DND-41 (cell line): ENCODE data around the gene COMP.

ENCODE experiments used
- ATAC-seq: fragments of 200-7000 bp; cut with Tn5 transposase; 3 replicates; pipeline ENCODE4 v1.9.1; 2021; ENCODE audit warnings: low read depth; ENCODE audit not compliant: insufficient read depth
- DNase-seq: peaks from one replicate; pipeline ENCODE4 v3.0.0-alpha.2; 2020
- H2AFZ ChIP-seq: 2 replicates; pipeline ENCODE4 v1.6.0; 2012; ENCODE audit warnings: low read depth, low read length
- H3K27ac ChIP-seq: 2 replicates; pipeline ENCODE4 v1.5.1; 2012; ENCODE audit warnings: low read length, inconsistent platforms
- H3K27me3 ChIP-seq: fragments of 200-600 bp; sonication (generic); 2 replicates; pipeline ENCODE4 v1.6.0; 2012; ENCODE audit warnings: low read length, mild to moderate bottlenecking, inconsistent platforms; ENCODE audit not compliant: insufficient read depth, poor library complexity
- H3K36me3 ChIP-seq: 2 replicates; pipeline ENCODE4 v1.5.1; 2012; ENCODE audit warnings: low read length, inconsistent platforms; ENCODE audit not compliant: insufficient read depth
- H3K4me1 ChIP-seq: 2 replicates; pipeline ENCODE4 v1.5.1; 2012; ENCODE audit warnings: mild to moderate bottlenecking, low read length; ENCODE audit not compliant: insufficient read depth
- H3K4me2 ChIP-seq: 2 replicates; pipeline ENCODE4 v1.6.0; 2012; ENCODE audit warnings: mild to moderate bottlenecking, moderate library complexity, low read length, inconsistent platforms; ENCODE audit not compliant: insufficient read depth
- H3K4me3 ChIP-seq, 2 experiments: fragments of 200-600 bp in 1 of 2; shearing (Covaris generic) in 1 of 2; 2 replicates each; pipeline ENCODE4 v1.5.1; 2012 to 2016; ENCODE audit warnings: inconsistent platforms in 2 of 2, low read length in 2 of 2, mild to moderate bottlenecking in 2 of 2, low read depth in 1 of 2, moderate library complexity in 1 of 2
- H3K79me2 ChIP-seq: 2 replicates; pipeline ENCODE4 v1.6.0; 2012; ENCODE audit warnings: low read length, inconsistent platforms; ENCODE audit not compliant: insufficient read depth
- H3K9ac ChIP-seq: 2 replicates; pipeline ENCODE4 v1.6.0; 2012; ENCODE audit warnings: low read depth, mild to moderate bottlenecking, inconsistent platforms, low read length, moderate library complexity
- H3K9me3 ChIP-seq: 2 replicates; pipeline ENCODE4 v1.5.1; 2012; ENCODE audit warnings: low read length, moderate library complexity, mild to moderate bottlenecking, inconsistent platforms; ENCODE audit not compliant: insufficient read depth, severe bottlenecking
- H4K20me1 ChIP-seq: 2 replicates; pipeline ENCODE4 v1.6.0; 2012; ENCODE audit warnings: low read length; ENCODE audit not compliant: insufficient read depth
- EZH2 ChIP-seq: IDR thresholded peaks from 3 replicates; pipeline ENCODE4 v1.6.1; 2012; ENCODE audit warnings: borderline replicate concordance, low read depth, mild to moderate bottlenecking, moderate library complexity, low read length, inconsistent platforms; ENCODE audit not compliant: severe bottlenecking
- TF ChIP-seq, protein P1 (sequence below): IDR thresholded peaks from 2 replicates; pipeline ENCODE4 v1.5.1; 2012; ENCODE audit warnings: borderline replicate concordance, low read length, moderate library complexity, mild to moderate bottlenecking; ENCODE audit not compliant: poor library complexity, severe bottlenecking; ENCODE audit errors: extremely low read depth

Gene COMP

DNA sequence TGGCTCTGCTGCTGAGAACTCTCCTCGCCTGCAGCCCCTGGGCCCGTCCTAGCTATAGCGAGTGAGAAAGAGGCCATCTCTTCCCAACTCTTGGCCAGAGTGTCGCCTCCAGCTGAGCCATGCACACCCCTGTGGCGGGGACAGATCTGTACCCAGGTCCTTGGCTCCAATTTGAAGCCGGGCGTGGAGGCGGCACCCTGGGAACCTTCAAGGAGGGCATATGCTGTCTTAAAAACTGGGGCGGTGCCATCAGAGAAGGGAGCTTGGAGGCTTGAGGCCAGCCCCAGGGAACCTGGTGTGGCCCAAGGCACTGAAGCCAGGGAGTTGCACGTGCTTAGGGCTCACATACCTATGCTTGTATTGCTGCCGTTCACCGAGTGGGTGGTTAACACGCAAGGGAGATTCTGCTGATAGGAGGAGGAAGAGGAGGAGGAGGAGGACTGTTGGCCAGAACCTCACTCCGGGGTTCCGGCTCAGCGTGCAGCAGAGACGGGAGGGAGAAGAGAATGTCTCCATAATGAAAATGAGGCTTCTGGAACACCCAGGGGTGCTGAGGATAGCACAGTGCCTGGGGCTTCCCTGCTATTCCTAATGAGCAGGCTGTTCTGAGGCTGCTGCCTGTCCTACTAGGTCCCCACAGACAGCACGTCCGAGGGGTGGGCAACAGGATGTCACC lies 40.7 kb downstream of the COMP start:
- Histone ChIP-seq H3K27ac (no peak overlapping the region), H3K4me1 (no peaks in the 10 kb centered on the region), H2AFZ (no peak overlapping the region), H3K4me2 (no peak overlapping the region), H3K9me3 (no peaks in the 10 kb centered on the region), H3K4me3 (no peak overlapping the region), H3K27me3 (no peaks in the 10 kb centered on the region), H4K20me1 (no peaks in the 10 kb centered on the region), H3K36me3 (no peaks in the 10 kb centered on the region; the same call in 1 of the 2 replicates), H3K79me2 (no peaks in the 10 kb centered on the region), H3K9ac (no peak overlapping the region)
- TF ChIP-seq, protein P1, sequence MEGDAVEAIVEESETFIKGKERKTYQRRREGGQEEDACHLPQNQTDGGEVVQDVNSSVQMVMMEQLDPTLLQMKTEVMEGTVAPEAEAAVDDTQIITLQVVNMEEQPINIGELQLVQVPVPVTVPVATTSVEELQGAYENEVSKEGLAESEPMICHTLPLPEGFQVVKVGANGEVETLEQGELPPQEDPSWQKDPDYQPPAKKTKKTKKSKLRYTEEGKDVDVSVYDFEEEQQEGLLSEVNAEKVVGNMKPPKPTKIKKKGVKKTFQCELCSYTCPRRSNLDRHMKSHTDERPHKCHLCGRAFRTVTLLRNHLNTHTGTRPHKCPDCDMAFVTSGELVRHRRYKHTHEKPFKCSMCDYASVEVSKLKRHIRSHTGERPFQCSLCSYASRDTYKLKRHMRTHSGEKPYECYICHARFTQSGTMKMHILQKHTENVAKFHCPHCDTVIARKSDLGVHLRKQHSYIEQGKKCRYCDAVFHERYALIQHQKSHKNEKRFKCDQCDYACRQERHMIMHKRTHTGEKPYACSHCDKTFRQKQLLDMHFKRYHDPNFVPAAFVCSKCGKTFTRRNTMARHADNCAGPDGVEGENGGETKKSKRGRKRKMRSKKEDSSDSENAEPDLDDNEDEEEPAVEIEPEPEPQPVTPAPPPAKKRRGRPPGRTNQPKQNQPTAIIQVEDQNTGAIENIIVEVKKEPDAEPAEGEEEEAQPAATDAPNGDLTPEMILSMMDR, result no peak
- no peak for TF ChIP-seq EZH2
- ATAC-seq, result no peak
- no peak for DNase-seq

DNA sequence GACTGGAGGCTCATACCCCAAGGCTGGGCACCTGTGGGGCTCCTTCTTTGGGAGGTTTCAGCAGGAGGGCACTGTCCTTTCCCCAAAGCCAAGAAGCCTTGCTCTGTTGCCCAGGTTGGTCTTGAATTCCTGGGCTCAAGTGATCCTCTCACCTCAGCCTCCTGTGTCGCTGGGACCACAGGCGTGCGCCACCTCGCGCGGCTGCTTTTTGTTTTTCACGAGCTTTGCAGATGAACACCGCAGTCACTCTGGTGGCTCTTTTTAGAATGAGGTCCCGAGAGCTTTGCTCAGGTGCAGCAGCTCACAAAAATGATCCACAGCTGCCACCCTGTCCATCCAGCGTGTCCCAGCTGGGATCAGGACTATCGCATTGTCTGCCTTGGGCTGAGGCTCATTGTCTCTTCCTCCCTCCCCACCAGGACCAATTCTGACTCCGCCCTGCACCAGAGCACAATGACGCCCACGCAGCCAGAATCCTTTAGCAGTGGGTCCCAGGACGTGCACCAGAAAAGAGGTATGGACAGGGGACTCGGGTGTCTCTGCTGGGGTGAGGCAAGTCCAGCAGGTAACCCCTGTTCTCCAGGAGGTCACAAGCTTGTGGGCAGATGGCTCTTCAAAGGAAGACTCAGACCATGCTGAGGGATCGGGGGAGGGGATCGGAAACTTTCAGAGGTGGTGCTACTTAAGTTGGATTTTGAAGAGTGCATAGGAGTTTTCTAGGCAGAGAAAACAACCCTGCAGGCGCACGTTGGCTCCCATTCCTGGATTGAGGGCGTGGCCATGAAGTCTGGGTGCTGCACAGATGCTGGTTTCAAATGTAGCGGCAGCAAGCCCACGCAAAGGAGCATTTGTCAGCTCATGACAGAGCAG lies 41.5 kb downstream of the COMP start:
- no peak overlapping the region for H2AFZ ChIP-seq
- H3K4me3 ChIP-seq, result no peak overlapping the region
- H3K4me1 ChIP-seq, result no peaks in the 10 kb centered on the region
- no peaks in the 10 kb centered on the region for H3K79me2 ChIP-seq
- H3K9me3 ChIP-seq, result no peaks in the 10 kb centered on the region
- H3K27ac ChIP-seq, result no peak overlapping the region
- no peak overlapping the region for H3K9ac ChIP-seq
- no peaks in the 10 kb centered on the region for H3K27me3 ChIP-seq
- no peak overlapping the region for H3K4me2 ChIP-seq
- H3K36me3 ChIP-seq, result no peaks in the 10 kb centered on the region; the same call in 1 of the 2 replicates
- DNase-seq, result no peak
- H4K20me1 ChIP-seq, result no peaks in the 10 kb centered on the region
- no peak for ATAC-seq
- TF ChIP-seq, protein P1, result no peak
- TF ChIP-seq EZH2, result no peak

DNA sequence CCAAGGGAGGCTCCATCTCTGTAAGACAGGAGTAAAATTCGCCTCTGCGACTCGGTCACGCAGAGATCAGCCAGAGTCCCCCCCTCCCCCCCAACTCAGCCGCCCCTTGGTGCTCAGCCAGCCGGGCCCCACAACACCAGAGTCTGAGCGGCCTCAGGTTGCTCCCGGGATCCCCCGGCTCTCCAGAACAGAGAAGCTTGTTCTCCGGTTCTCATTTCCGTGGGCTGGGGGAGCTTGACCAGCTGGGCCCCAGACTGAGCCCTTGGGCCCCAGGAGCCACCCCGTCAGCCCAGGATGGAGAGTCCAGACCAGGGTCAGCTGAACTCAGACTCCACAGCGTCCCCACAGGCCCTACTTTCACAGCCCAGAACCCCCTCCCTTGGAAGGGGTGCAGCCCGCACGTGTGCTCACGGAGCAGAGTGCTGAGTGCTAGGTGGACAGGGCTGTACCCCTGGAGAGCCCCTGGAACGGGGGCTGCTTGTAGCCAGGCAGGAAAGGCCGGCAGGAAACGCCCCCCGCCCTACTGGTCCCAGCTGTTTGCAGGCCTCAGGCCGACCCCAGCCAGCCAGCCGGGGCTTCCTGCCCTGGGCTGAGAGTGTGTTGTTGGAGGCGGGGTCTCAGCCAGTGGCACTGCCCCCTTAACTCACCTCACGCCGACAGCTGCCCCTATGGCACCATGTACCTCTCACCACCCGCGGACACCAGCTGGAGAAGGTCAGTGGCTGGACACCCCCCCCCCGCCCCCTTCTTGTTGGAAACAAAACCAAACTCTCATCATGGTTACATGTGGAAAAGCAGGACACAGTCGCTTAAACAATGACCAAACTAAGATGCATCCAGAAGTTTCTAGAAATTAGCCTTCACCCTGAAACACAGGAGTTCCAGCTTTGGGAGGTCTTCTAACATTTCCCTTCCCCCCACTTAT lies 44.4 kb downstream of the COMP start:
- Histone ChIP-seq H3K79me2 (no peaks in the 10 kb centered on the region), H3K4me1 (no peaks in the 10 kb centered on the region), H3K4me2 (no peak overlapping the region), H3K9ac (no peak overlapping the region), H3K36me3 (0 out of 2 replicates have a peak, but pooled peaks cover 2% of the 10 kb centered on the region), H3K4me3 (no peak overlapping the region), H4K20me1 (peaks cover 5% of the 10 kb centered on the region), H2AFZ (no peak overlapping the region), H3K9me3 (no peaks in the 10 kb centered on the region), H3K27me3 (no peaks in the 10 kb centered on the region), H3K27ac (no peak overlapping the region)
- DNase-seq, result no peak
- ATAC-seq, result no peak
- no peak for TF ChIP-seq EZH2
- TF ChIP-seq, protein P1, result no peak
